Mucosa of rectum (tissue), 2 donors: ENCODE measurements around the gene ZNRD2.
A peak's percentile ranks its signal among the peaks of the same experiment; 100 is the strongest.

Experiments used
- H3K27ac ChIP-seq, 2 donors: one replicate each; pipeline ENCODE4 v1.7.0; 2013; ENCODE audit warnings: inconsistent platforms in 2 of 2, low read depth in 2 of 2, low read length in 2 of 2
- H3K27me3 ChIP-seq, 2 donors: one replicate each; pipeline ENCODE4 v1.7.0; 2013; ENCODE audit warnings: low read length in 2 of 2; ENCODE audit not compliant: control insufficient read depth in 2 of 2, insufficient read depth in 2 of 2
- H3K36me3 ChIP-seq, 2 donors: one replicate each; pipeline ENCODE4 v1.7.0; 2013; ENCODE audit warnings: low read length in 2 of 2; ENCODE audit not compliant: control insufficient read depth in 2 of 2, insufficient read depth in 2 of 2
- H3K4me1 ChIP-seq, 2 donors: one replicate each; pipeline ENCODE4 v1.7.0; 2013; ENCODE audit warnings: low read length in 2 of 2, mild to moderate bottlenecking in 1 of 2; ENCODE audit not compliant: control insufficient read depth in 2 of 2, insufficient read depth in 2 of 2
- H3K4me3 ChIP-seq, 2 donors: one replicate each; pipeline ENCODE4 v1.7.0; 2013; ENCODE audit warnings: low read length in 2 of 2
- H3K9ac ChIP-seq, 2 donors: one replicate each; pipeline ENCODE4 v1.7.0; 2013; ENCODE audit warnings: low read length in 2 of 2, low read depth in 1 of 2, mild to moderate bottlenecking in 1 of 2
- H3K9me3 ChIP-seq, 2 donors: one replicate each; pipeline ENCODE4 v1.7.0; 2013; ENCODE audit warnings: low read length in 2 of 2; ENCODE audit not compliant: control insufficient read depth in 2 of 2
- donor health status: healthy.
- donor health status: Normal muscosa, but diverticular disease.

ZNRD2 gene

GRCh38 chr11:65589444-65590239 is 19.4 kb downstream of the ZNRD2 start:
- no peak overlapping the region for H3K27ac ChIP-seq
- no peaks in the 10 kb centered on the region for H3K27me3 ChIP-seq
- H3K9ac ChIP-seq: no peak overlapping the region
- peaks cover 12 to 21% of the 10 kb centered on the region in 2 donors for H3K36me3 ChIP-seq
- H3K9me3 ChIP-seq: no peaks in the 10 kb centered on the region
- peaks cover 17 to 25% of the 10 kb centered on the region in 2 donors for H3K4me1 ChIP-seq
- no peak overlapping the region for H3K4me3 ChIP-seq

- H3K9ac ChIP-seq: no peak overlapping the region
- H3K27ac ChIP-seq: no peak overlapping the region
Observed at GRCh38 chr11:65590240-65590738, 20.0 kb downstream of the ZNRD2 start.

GRCh38 chr11:65591939-65592857 is 21.9 kb downstream of the ZNRD2 start:
- H3K27me3 ChIP-seq: no peaks in the 10 kb centered on the region
- H3K4me1 ChIP-seq: peaks cover 25% of the 10 kb centered on the region in 2 donors
- H3K4me3 ChIP-seq: no peak overlapping the region
- peak overlapping the region in 1 of 2 donors; percentile 43 for H3K9ac ChIP-seq
- peak overlapping the region; percentile 44 to 48 for H3K27ac ChIP-seq
- peaks cover 4 to 14% of the 10 kb centered on the region in 2 donors for H3K36me3 ChIP-seq
- H3K9me3 ChIP-seq: no peaks in the 10 kb centered on the region

More at GRCh38 chr11:65590240-65590738, 20.0 kb downstream of the ZNRD2 start:
- Histone ChIP-seq H3K9me3 (no peaks in the 10 kb centered on the region), H3K27me3 (no peaks in the 10 kb centered on the region), H3K36me3 (peaks cover 12 to 21% of the 10 kb centered on the region in 2 donors), H3K4me1 (peaks cover 19 to 25% of the 10 kb centered on the region in 2 donors), H3K4me3 (no peak overlapping the region)

- Histone ChIP-seq H3K36me3 (peaks cover 11 to 21% of the 10 kb centered on the region in 2 donors), H3K9me3 (no peaks in the 10 kb centered on the region), H3K27me3 (no peaks in the 10 kb centered on the region), H3K4me1 (peaks cover 19 to 21% of the 10 kb centered on the region in 2 donors), H3K4me3 (no peak overlapping the region), H3K27ac (peak overlapping the region in 1 of 2 donors; percentile 28), H3K9ac (peak overlapping the region in 1 of 2 donors; percentile 43)
Observed at GRCh38 chr11:65592858-65593517, 22.7 kb downstream of the ZNRD2 start.

GRCh38 chr11:65593518-65594414 is 23.5 kb downstream of the ZNRD2 start:
- no peaks in the 10 kb centered on the region for H3K9me3 ChIP-seq
- no peak overlapping the region for H3K9ac ChIP-seq
- no peaks in the 10 kb centered on the region for H3K27me3 ChIP-seq
- H3K4me1 ChIP-seq: peaks cover 13% of the 10 kb centered on the region in 2 donors
- H3K36me3 ChIP-seq: peaks cover 18 to 29% of the 10 kb centered on the region in 2 donors
- H3K4me3 ChIP-seq: no peak overlapping the region
- no peak overlapping the region for H3K27ac ChIP-seq

GRCh38 chr11:65595131-65595530 is 24.9 kb downstream of the ZNRD2 start:
- Histone ChIP-seq H3K4me3 (no peak overlapping the region), H3K9me3 (no peaks in the 10 kb centered on the region), H3K27ac (no peak overlapping the region), H3K9ac (no peak overlapping the region), H3K27me3 (no peaks in the 10 kb centered on the region), H3K36me3 (peaks cover 19 to 33% of the 10 kb centered on the region in 2 donors), H3K4me1 (peaks cover 12% of the 10 kb centered on the region in 2 donors)

- Histone ChIP-seq H3K4me1 (peaks cover 12% of the 10 kb centered on the region in 2 donors), H3K27ac (no peak within 1 kb of the TSS), H3K4me3 (no peak within 1 kb of the TSS), H3K9ac (no peak within 1 kb of the TSS), H3K36me3 (peaks cover 18 to 30% of the 10 kb centered on the region in 2 donors), H3K27me3 (no peaks in the 10 kb centered on the region), H3K9me3 (no peaks in the 10 kb centered on the region)
Observed at GRCh38 chr11:65595543-65596281, 25.4 kb downstream of the ZNRD2 start, which contains the start of gene KCNK7. KCNK7 (minus strand) TSS chr11:65595800; CDS start chr11:65595772, 28 bp downstream.

- Histone ChIP-seq H3K36me3 (peaks cover 23 to 30% of the 10 kb centered on the region in 2 donors), H3K9ac (no peak overlapping the region), H3K4me3 (no peak overlapping the region), H3K27ac (no peak overlapping the region), H3K27me3 (no peaks in the 10 kb centered on the region), H3K9me3 (no peaks in the 10 kb centered on the region), H3K4me1 (peaks cover 10 to 12% of the 10 kb centered on the region in 2 donors)
Observed at GRCh38 chr11:65596520-65596919, 26.2 kb downstream of the ZNRD2 start.
